Glutamatergic neuron (in vitro differentiated cells): ENCODE measurements around the gene PCDH9. TPM values are rescaled to one million over a fixed set of nuclear protein-coding genes. Genes with fewer than 3 reads are reported as not detected.

Source experiments
- DNase-seq: peaks from one replicate; pipeline ENCODE4 v3.0.0; 2022
- H3K27ac Mint-ChIP-seq: one replicate; pipeline ENCODE4 v1.8.0; 2020; ENCODE audit warnings: mild to moderate bottlenecking, mixed read lengths, inconsistent platforms; ENCODE audit not compliant: unreplicated experiment
- H3K27me3 Mint-ChIP-seq: one replicate; pipeline ENCODE4 v1.8.0; 2020; ENCODE audit warnings: mild to moderate bottlenecking, moderate library complexity, mixed read lengths, inconsistent platforms; ENCODE audit not compliant: unreplicated experiment
- H3K36me3 Mint-ChIP-seq: one replicate; pipeline ENCODE4 v1.8.0; 2020; ENCODE audit warnings: mild to moderate bottlenecking, mixed read lengths, inconsistent platforms; ENCODE audit not compliant: unreplicated experiment
- H3K4me1 Mint-ChIP-seq: one replicate; pipeline ENCODE4 v1.8.0; 2020; ENCODE audit warnings: mild to moderate bottlenecking, low read depth, mixed read lengths, inconsistent platforms; ENCODE audit not compliant: unreplicated experiment
- H3K4me3 Mint-ChIP-seq: one replicate; pipeline ENCODE4 v1.8.0; 2020; ENCODE audit warnings: mild to moderate bottlenecking, mixed read lengths, inconsistent platforms; ENCODE audit not compliant: unreplicated experiment
- H3K9me3 Mint-ChIP-seq: one replicate; pipeline ENCODE4 v1.8.0; 2020; ENCODE audit warnings: mild to moderate bottlenecking, moderate library complexity, mixed read lengths, inconsistent platforms; ENCODE audit not compliant: unreplicated experiment
- CTCF ChIP-seq: fragments of 200-600 bp; sonication (generic); IDR thresholded peaks from one replicate; pipeline ENCODE4 v1.5.0; 2021; ENCODE audit not compliant: partially characterized antibody, unreplicated experiment
- total RNA-seq: library from RNA; stranded (reverse); fragmentation: NEBNext Ultra II Directional; extraction: Animal tissue kit (Norgen Biotek cat#: 25700); gene quantifications from one replicate; pipeline ENCODE4 v1.2.1, GENCODE V29; 2021; ENCODE audit not compliant: unreplicated experiment

PCDH9 gene
- total RNA-seq, 1 donor from 2014 or later: 43.3 TPM

- no peak overlapping the region for H3K4me3 Mint-ChIP-seq
- H3K27me3 Mint-ChIP-seq: no peaks in the 10 kb centered on the region
- no peak overlapping the region for H3K27ac Mint-ChIP-seq
- no peak for TF ChIP-seq CTCF
- no peak for DNase-seq
- no peaks in the 10 kb centered on the region for H3K36me3 Mint-ChIP-seq
- peaks cover 4% of the 10 kb centered on the region for H3K4me1 Mint-ChIP-seq
- no peaks in the 10 kb centered on the region for H3K9me3 Mint-ChIP-seq
Observed at GRCh38 chr13:67193979-67194378, 36.2 kb downstream of the PCDH9 start.

- no peak for TF ChIP-seq CTCF
- no peaks in the 10 kb centered on the region for H3K27me3 Mint-ChIP-seq
- H3K4me3 Mint-ChIP-seq: no peak overlapping the region
- no peaks in the 10 kb centered on the region for H3K36me3 Mint-ChIP-seq
- no peak for DNase-seq
- no peak overlapping the region for H3K27ac Mint-ChIP-seq
- no peaks in the 10 kb centered on the region for H3K9me3 Mint-ChIP-seq
- H3K4me1 Mint-ChIP-seq: peaks cover 4% of the 10 kb centered on the region
Observed at GRCh38 chr13:67192751-67193150, 37.4 kb downstream of the PCDH9 start.

GRCh38 chr13:67186995-67187569 is 43.1 kb downstream of the PCDH9 start:
- Mint-ChIP-seq H3K27ac (no peak overlapping the region), H3K4me1 (peaks cover 6% of the 10 kb centered on the region), H3K27me3 (no peaks in the 10 kb centered on the region), H3K36me3 (no peaks in the 10 kb centered on the region), H3K4me3 (no peak overlapping the region), H3K9me3 (peaks cover 2% of the 10 kb centered on the region)
- TF ChIP-seq CTCF: no peak
- DNase-seq: no peak

GRCh38 chr13:67184247-67184646 is 45.9 kb downstream of the PCDH9 start:
- no peak overlapping the region for H3K27ac Mint-ChIP-seq
- DNase-seq: no peak
- TF ChIP-seq CTCF: no peak
- H3K9me3 Mint-ChIP-seq: peaks cover 2% of the 10 kb centered on the region
- peaks cover 6% of the 10 kb centered on the region for H3K4me1 Mint-ChIP-seq
- H3K4me3 Mint-ChIP-seq: no peak overlapping the region
- no peaks in the 10 kb centered on the region for H3K36me3 Mint-ChIP-seq
- H3K27me3 Mint-ChIP-seq: no peaks in the 10 kb centered on the region

GRCh38 chr13:67183151-67183550 is 47.0 kb downstream of the PCDH9 start:
- Mint-ChIP-seq H3K4me1 (peaks cover 6% of the 10 kb centered on the region), H3K27ac (no peak overlapping the region), H3K27me3 (no peaks in the 10 kb centered on the region), H3K4me3 (no peak overlapping the region), H3K36me3 (no peaks in the 10 kb centered on the region), H3K9me3 (peaks cover 2% of the 10 kb centered on the region)
- TF ChIP-seq CTCF: no peak
- no peak for DNase-seq
